SIG-M5 treated with dmso at 0.1 percent for 504 hours (cell line): Measurements from ENCODE around the gene IGSF3.

Source experiments
- DNase-seq: peaks from one replicate; lab custom pipeline; 2025; ENCODE audit not compliant: unreplicated experiment; lab: John Stamatoyannopoulos, UW

The IGSF3 gene

DNA sequence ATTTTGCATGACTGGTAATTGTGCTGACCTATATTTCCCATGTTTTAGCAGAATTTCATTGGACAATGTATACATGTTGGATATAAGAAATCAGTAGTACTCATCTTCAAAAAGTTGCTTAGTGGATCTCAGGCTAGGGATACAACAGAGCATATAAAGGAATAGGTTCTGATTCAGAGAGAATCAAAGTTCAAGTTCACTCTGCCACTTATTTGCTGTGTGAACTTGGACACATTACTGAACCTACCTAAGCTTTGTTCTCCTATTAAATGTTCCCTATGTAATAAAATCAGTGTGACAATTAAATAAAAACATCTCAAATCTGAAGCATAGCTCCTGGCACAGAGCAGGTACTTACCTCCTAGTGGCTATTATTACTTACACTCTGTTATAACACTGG is 106.0 kb downstream of the IGSF3 start:
- no peak for DNase-seq

DNA sequence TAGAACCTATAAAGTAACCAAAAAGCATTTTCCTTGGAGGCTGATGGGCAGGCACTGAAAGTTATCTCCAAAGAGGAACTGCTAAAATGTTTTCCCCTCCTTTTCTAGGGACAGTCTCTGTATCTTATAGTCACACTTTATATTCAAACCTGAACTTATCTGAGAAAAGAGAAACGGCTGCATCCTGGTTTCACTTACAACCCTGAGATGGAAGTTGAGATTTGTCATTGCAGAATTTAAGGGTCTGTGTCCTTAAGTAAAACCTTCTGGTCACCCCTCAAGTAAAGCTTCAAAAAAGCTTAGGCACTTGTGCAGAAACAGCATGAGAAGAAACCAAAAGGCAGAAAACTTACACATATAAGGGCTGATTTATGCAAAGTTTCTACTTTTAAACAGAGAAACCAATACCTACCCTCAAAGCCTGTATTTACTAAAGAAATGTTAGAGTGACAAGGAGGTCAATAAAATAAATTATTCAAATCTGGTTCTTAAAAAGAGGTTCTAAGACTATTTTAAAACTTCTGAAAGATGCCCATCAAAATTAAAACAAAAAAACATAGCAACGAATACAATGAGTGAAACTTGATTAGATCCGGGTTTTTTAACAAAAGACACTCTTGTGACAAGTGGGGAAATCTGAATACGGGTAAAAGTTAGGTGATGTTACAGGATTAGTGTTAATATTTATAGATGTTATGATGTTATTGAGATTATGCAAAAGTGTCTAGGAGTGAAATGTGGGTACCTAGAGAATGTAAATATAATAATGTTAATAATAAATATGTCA is 106.6 kb downstream of the IGSF3 start:
- DNase-seq: no peak

DNA sequence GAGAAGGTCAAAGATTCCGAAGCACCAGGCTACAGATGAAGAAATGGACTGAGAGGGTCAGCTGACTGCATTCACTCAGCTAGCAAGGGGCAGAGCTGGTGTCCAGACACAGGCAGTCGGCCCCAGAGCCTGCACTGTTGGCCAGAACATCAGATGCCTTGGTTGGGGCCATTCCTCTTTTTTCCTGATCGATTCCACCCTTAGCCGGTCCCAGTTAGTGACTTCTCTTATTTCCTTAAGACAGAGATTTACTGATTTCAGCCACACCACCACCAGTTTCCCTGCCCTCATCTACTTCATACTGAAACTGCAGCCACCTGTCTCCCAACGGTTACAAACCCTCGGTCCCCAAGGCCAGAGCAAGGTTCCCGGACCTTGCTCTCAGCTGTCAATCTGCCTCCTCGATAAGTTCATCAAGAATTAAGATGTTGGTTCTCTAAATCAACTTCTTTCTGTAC is 108.2 kb downstream of the IGSF3 start:
- DNase-seq: no peak

DNA sequence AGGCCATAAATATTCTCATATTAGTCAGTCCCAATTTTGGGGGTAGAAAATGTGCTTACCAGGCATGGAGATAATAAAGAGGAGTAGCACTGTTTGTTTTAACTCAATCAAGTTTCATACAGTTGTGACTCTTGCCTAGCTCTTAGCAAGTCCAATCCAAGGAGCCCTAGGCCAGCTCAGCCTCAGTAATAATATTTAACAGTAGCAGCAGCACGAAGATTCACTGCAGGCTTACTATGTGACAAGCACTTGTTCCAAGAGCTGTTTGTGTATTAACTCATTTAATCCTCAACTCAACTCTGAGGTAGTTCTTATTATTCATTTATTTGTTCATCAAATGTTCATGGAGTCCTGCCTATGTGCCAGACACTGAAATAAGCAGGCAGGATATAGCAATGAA is 109.0 kb downstream of the IGSF3 start:
- DNase-seq: no peak

DNA sequence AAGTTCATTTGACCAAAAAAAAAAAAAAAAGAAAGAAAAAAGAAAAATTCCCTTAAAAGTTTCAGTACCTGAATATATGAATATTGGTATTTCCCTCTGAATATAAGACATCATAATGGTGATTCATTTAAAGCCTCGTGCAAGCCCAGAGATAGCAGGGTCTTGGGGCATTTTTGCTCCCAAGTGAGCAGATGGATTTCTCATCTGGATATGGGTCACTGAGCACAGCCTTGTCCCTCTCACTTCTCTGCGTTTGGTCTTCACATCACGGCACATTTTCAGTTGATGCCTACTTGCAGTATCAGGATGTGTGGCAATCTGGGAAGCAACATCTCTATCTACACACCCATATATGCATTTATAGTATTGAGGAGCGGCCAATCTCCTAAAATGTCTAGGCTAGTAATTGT is 109.4 kb downstream of the IGSF3 start:
- no peak for DNase-seq

DNA sequence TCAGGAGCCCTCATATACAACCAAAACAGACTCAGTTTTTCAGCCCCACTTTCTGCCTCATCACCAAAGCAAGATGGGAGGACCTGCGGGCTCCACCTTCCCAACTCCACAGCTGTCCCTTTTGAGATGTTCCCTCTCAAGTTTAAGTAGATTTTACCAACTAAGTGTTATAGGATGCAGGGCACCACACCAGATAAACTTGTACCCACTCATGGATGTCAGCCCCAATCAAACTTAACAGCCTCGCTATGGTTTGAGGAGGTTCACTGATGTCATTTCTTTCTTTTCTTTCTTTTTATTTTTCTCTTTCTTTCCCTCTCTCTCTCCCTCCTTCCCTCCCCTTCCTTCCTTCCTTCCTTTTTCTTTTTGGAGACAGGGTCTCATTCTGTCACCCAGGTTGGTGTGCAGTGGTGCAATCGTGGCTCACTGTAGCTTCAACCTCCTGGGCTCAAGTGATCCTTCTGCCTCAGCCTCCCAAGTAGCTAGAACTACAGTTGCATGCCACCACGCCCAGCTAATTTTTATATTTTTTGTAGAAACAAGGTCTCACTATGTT is 110.1 kb downstream of the IGSF3 start:
- DNase-seq: no peak

DNA sequence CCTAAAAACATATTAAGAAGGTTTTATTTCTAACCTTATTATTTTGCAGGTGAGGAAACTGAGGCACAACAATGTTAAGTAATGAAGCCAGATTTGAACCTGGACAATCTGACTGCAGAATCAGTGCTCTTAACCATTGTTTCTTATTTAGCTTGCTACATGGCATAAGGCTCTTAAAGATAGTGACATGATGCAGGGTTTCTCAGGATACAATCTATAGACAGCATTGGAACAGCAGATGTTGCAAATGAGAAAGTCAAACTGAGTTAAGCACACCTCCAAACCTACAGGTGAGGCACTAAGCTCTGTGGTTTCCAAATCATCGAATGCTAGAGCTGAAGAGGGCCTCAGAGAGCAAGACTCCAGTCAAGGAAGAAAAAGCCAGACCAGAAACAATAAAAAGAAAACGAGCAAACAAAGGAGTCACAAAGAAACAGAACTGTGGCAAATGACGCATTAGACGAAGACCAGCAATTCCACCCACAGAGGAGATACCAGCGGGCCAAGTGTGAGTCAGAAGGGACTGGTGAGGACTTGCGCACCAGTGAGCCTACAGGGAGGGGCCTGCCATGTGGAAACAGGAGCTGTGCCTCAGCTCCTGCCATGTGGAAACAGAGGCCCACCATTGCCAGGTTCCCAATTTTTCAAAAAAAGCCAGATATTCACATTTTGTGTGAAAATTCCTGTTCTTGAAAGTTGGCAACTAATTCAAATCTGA is 111.1 kb downstream of the IGSF3 start:
- peak; percentile 46 for DNase-seq

DNA sequence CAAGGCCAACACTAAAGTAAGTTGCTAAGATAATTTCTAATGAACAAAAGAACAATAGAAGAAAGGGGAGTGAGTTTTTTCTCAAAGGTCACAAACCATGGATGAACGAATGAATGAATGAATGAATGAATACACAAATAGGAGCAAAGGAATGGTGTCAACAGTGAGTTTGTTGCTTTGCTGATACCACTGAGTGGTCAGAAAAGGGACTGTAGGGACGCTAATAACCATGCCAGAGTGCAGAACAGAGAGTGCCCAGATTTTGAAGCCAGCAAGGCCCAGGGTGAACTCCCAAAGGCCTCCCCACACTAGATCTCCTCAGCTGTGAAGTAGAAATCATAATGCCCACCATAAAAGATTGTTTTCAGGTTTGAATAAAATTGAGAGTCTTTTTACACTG is 112.6 kb downstream of the IGSF3 start:
- DNase-seq: no peak

DNA sequence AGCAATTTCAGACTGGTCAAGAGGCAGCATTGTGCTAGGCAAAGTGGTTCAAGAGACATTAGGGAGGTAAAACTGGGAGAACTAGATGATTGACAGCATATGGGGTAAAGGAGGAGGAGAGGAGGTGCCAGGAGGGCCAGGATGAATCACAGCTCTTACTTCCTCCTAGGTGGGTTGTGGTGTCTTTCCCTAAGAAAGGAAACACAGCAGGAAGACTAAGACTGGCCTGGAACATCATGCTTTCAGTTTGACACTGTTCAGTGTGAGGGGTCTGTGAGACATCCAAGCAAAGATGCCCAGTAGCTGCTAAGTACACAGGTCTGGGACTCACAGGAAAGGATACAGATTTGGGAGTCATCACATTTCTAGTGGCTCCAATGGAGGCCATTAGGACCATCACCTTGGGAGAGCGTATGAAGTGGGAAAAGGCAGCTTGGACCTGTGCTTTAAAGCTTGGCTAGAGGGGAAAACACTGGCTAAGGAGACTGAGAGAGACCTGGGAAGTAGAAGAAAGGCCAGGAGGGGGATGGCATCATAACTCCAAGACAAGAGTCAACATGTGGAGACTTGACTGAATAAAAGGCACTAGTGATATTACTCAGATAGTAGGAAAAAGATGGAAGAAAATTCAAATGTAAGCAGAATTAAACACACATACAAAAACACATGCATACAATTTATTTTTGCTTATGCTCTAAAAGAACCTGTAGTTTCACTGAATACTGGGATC is 114.0 kb downstream of the IGSF3 start:
- DNase-seq: no peak

DNA sequence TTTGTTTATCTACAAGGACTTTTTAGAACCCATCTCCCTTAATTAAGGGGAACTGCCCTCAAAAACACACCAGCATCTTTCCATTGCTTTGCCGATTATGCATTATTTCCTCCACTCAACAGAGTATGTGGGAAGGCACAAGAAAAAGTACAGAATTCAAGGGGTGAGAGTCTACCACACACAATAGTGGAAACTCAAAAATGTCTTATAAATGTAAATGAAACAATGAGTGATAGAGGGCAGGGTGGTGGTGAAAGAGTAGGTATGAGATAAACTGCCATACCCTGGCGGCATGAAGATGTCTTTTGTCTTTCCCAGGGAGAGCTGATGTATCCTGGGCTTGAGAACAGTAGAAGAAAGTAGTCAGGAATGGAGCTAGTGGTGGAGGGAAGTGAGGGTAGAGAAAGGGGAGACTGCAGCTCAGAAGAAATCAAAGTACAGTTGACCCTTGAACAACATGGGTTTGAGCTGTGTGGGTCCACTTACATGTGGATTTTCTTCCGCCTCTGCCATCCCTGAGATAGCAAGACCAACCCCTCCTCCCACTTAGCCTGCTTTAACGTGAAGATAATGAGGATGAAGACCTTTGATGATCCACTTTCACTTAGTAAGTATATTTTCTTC is 121.1 kb downstream of the IGSF3 start:
- DNase-seq: no peak

DNA sequence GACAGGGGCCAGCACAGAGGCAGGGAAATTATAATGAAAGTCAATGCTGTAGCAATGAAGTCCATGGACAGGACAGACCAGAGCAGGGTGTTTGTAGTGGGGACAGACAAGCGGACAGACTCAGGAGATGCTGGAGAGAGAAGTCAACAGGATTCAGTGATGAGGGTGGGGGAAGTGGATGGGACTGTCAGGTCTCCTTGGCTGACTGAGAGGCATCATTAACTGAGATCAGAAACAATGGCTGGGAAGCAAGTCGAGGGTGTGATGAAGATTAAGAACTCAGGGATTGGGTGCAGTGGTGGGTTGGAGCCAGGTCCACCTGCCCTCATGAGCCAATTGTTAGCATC is 122.2 kb downstream of the IGSF3 start:
- no peak for DNase-seq

DNA sequence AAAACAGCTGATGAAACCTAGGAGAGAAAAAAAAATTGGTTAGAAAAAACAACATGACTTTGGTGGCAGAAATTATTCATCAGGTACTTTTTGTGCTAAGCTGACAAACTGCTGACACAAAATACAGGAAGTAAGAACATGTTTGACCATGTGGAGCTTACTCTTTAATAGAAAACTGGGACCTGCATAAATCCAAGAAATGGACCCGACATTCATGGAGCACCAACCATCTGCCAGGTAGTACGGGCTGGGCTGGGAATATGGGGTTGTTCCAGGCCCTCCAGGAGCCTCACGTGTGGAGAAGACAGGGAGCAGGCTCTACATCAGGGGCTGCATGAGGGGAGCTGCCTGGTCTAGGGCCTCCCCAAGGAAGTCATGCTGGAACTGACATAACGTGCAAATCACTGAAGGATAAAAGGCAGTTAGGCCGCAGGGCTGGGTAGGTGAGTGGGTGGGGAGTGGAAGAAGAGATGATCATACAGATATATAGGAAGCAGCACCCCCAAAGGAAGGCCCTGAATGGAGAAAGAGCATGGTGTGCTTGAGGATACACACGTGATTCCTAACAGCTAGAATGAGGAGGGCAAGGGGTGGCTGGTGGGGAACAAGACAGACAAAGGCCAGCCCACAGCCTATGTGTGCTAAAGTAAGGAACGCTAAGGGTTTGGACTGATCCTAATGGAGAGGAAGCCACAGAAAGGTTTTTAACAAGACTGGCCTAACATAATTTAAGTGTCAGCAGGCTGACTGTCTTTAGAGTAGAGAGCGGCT is 122.8 kb downstream of the IGSF3 start:
- no peak for DNase-seq

DNA sequence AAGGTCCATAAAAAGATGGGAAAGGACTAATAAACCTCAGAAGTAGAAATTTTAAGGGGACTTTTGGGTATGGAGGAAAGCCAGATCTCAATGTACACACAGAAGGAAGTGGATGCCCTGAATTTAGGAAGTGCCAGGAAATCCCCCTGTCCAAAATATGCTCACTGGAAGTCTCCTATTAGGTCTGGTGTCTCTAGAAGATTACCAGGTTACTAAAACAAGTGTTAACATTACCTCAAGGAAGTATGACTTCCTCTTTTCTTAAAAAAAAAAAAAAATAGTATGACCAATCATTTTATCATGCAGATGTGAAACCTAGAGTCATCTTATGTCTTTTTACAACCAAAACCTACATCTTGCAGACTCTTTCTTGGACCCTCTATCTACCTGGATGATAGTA is 127.4 kb downstream of the IGSF3 start:
- DNase-seq: peak; percentile 34

DNA sequence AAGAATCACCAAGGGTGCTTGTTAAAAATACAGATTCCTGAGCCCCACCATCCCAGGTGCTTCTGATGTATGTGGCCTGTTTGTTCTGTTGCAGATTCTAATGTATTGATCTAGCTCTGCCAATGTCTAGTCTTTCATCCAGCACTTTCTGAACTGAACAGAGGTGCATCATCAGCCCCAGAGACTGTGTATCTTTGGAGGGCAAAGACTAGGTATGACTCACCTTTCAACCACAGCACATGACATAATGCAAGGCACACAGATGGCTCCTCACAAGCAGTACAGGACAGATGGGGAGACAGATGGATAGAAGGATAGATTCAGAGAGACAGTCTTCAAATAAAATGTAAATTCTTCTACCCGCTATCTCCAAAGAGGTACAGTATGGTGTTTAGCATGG is 129.0 kb downstream of the IGSF3 start:
- no peak for DNase-seq

DNA sequence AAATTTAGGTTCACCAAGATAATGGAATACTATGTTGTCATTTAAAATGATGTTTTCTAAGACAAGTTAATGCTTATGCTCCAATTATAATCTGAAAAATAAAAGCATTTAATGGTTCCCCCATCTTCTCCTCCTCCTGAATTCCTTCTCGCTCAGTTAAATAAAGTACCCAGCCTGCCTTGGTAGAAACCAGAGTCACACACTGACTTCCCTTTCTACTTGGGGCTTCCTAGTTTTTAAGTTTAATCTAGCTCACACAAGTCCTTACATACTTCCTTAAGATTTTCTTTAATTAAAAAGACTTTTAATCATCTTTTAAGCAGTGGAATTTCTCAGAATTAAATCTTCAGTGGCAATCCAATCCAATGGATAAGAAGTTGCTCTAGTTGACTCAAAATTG is 129.6 kb downstream of the IGSF3 start:
- DNase-seq: no peak

DNA sequence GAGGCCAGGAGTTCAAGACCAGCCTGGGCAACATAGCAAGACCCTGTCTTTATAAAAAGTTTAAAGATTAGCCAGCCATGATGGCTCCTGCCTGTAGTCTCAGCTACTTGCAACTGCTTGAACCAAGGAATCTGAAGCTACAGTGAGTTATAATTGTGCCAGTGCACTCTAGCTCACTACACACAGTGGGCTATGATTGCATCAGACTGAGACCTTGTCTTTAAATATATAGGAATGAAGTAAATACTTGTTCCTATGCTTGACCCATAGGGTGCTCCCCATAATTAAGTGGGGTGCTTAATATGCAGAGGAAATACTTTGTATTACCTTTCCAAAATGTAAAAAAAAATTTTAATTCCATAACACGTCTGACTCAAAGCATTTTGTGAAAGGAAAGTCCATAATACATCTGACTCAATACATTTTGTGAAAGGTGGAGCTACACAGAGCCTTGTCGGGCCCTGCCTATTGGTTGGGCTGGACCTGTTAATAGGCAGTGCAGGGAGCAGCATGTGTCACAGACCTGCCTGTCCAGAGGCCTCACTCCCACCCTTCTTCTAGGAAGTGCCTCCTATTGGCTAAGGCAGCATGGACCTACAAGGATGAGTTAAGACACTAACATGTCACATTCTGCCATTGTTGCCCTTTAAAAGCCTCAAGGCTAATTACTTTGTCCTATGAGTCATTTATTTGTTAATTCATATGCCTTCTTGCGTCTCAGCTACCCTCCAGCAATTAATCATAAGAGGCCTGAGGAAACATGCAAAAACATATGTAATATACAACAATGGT is 130.3 kb downstream of the IGSF3 start:
- peak; percentile 45 for DNase-seq

DNA sequence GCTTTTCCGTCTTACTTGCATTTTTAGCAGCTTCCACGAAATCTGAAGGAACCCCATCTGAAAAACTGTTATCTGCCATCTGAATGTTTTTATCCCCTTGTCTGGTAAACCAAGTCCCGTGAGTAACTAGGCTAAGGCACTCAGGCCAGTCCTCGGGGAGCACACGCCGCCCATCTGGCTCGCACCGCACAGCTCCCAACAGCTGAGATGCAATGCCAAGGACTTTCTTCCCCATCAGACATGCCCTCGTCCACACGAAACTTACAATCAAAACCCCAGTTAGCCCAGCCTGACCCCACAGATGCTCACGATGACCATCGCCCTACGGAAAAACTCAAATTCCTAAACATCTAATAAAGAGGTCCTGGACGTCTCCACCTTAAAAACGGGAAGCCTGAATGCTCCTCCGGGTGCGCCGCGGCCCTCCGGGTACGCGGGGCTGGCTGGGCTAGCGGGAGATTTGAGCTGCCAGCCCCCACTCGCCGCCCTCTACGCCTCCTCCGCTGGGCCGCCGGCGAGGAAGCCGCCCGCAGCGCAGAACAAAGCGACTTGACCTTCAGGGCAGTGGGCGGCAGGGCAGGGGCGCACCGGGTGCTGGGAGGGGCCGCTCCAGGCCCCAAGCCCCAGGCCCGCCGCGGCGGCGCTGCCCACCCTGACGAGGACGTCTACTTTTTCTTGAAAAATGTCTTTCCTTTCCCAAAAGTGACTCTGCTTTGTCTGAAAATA is 133.4 kb downstream of the IGSF3 start:
- DNase-seq: no peak

DNA sequence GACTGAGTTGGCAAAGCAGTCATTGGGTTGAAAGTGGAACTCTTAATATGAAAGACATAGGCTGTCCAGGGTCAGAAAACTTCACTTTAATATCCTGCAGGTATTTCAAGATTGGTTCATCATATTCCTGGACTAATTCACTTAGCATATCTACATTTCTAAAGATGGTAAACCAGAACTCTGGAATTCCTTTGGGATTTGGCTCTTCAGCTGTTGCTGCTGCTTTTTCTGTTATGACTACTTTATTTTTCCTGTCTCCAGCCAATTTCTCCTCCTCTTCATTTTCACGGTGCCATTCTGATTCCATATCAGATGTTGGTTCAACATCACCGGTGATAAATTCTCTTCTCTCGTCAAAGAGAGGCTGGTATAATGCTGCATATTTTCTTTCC is 134.1 kb downstream of the IGSF3 start:
- DNase-seq: no peak
